22Rv1 (cell line): Measurements from ENCODE around the gene HNRNPH3.

ENCODE experiments used
- CTCF ChIP-seq: fragments of 450-650 bp; IDR thresholded peaks from 2 replicates; pipeline ENCODE4 v1.5.1; 2017; ENCODE audit warnings: mild to moderate bottlenecking
- ZFX ChIP-seq: fragments of 450-650 bp; IDR thresholded peaks from 2 replicates; pipeline ENCODE4 v1.6.1; 2017; ENCODE audit warnings: antibody characterized with exemption, borderline replicate concordance

- TF ChIP-seq CTCF (peak; percentile 73), ZFX (no peak)
These were observed 594 bp downstream of the HNRNPH3 start, which contains the start of gene PBLD for GRCh38 chr10:68332259-68333057.
